ENCODE measurements around the gene BDP1.
"Not testable (repeated sequence)": the region's sequence is repeated elsewhere in the genome, so short reads cannot be mapped to it uniquely, and the experiment has no call there.

GRCh38 chr5:71443891-71444290 lies 11.6 kb upstream of the BDP1 start:
- TF ChIP-seq CTCF (IDR thresholded peaks at IDR 0.05; ENCODE audit: low read length); EZH2 (IDR thresholded peaks at IDR 0.05; ENCODE audit: borderline replicate concordance, low read length): not testable (repeated sequence)
